Measurements from ENCODE around the gene YPEL2.
"Not testable (repeated sequence)": the region's sequence is repeated elsewhere in the genome, so short reads cannot be mapped to it uniquely, and the experiment has no call there.

YPEL2 gene

GRCh38 chr17:59377410-59377809 is 46.0 kb downstream of the YPEL2 start:
- no peak for DNase-seq (ENCODE audit: low read depth)

- DNase-seq (ENCODE audit: low read depth), result peak; percentile 89
Observed at GRCh38 chr17:59378675-59379074, 47.2 kb downstream of the YPEL2 start.

- no peak for DNase-seq (ENCODE audit: low read depth)
Observed at GRCh38 chr17:59380474-59380873, 49.0 kb downstream of the YPEL2 start.

GRCh38 chr17:59381716-59382570 is 50.5 kb downstream of the YPEL2 start:
- DNase-seq (ENCODE audit: low read depth), result no peak

GRCh38 chr17:59383893-59384292 is 52.4 kb downstream of the YPEL2 start:
- no peak for DNase-seq (ENCODE audit: low read depth)

GRCh38 chr17:59387351-59388068 is 56.1 kb downstream of the YPEL2 start:
- no peak for DNase-seq (ENCODE audit: low read depth)

GRCh38 chr17:59388069-59388556 is 56.7 kb downstream of the YPEL2 start:
- no peak for DNase-seq (ENCODE audit: low read depth)

GRCh38 chr17:59389066-59389465 is 57.6 kb downstream of the YPEL2 start:
- DNase-seq (ENCODE audit: low read depth), result no peak

GRCh38 chr17:59391021-59391420 is 59.6 kb downstream of the YPEL2 start:
- no peak for DNase-seq (ENCODE audit: low read depth)

- DNase-seq (ENCODE audit: low read depth), result no peak
Observed at GRCh38 chr17:59392973-59393679, 61.7 kb downstream of the YPEL2 start.

GRCh38 chr17:59393742-59394410 is 62.4 kb downstream of the YPEL2 start:
- DNase-seq (ENCODE audit: low read depth), result not testable (repeated sequence)

GRCh38 chr17:59396134-59396826 is 64.8 kb downstream of the YPEL2 start:
- no peak for DNase-seq (ENCODE audit: low read depth)

GRCh38 chr17:59397316-59398073 is 66.0 kb downstream of the YPEL2 start:
- DNase-seq (ENCODE audit: low read depth), result no peak

GRCh38 chr17:59399914-59400313 is 68.5 kb downstream of the YPEL2 start:
- DNase-seq (ENCODE audit: low read depth), result no peak

- no peak for DNase-seq (ENCODE audit: low read depth)
Observed at GRCh38 chr17:59400858-59401257, 69.4 kb downstream of the YPEL2 start.

GRCh38 chr17:59401274-59401673 is 69.8 kb downstream of the YPEL2 start:
- DNase-seq (ENCODE audit: low read depth), result no peak

- DNase-seq (ENCODE audit: low read depth), result no peak
Observed at GRCh38 chr17:59401725-59402124, 70.3 kb downstream of the YPEL2 start.

GRCh38 chr17:59402760-59403159 is 71.3 kb downstream of the YPEL2 start:
- DNase-seq (ENCODE audit: low read depth), result no peak

GRCh38 chr17:59404471-59404870 is 73.0 kb downstream of the YPEL2 start:
- DNase-seq (ENCODE audit: low read depth), result no peak

- DNase-seq (ENCODE audit: low read depth), result no peak
Observed at GRCh38 chr17:59405944-59406705, 74.7 kb downstream of the YPEL2 start.
